Motor neuron (in vitro differentiated cells): ENCODE results near the gene ARID1A. TPM values are rescaled to one million over a fixed set of nuclear protein-coding genes. Genes with fewer than 3 reads are reported as not detected.
A peak's percentile ranks its signal among the peaks of the same experiment; 100 is the strongest.

Source experiments
- ATAC-seq, 8 experiments: fragments of 200-7000 bp; cut with Tn5 transposase; replicated peaks in 6 of 8; 2 replicates each; pipeline ENCODE4 v1.8.0; 2021; ENCODE audit warnings: mild to moderate bottlenecking in 8 of 8, moderate library complexity in 8 of 8
- H3K27ac ChIP-seq, 2 donors: fragments of 250-450 bp; sonication (Bioruptor Pico); 2 replicates each; pipeline ENCODE4 v1.9.0; 2021; ENCODE audit warnings: antibody characterized with exemption in 2 of 2, mild to moderate bottlenecking in 2 of 2, moderate library complexity in 1 of 2
- H3K4me1 ChIP-seq, 2 donors: fragments of 250-450 bp; sonication (Bioruptor Pico); replicated peaks in 1 of 2; 2 replicates each; pipeline ENCODE4 v1.6.1; 2021; ENCODE audit warnings: antibody characterized with exemption in 2 of 2, mild to moderate bottlenecking in 2 of 2, moderate library complexity in 1 of 2
- H3K4me3 ChIP-seq, 5 donors: fragments of 250-450 bp; sonication (Bioruptor Pico); 2 replicates each; pipeline ENCODE4 v1.9.0; 2021; ENCODE audit warnings: antibody characterized with exemption in 5 of 5, mild to moderate bottlenecking in 5 of 5, moderate library complexity in 4 of 5
- WGBS, 10 experiments: fragments of 450-650 bp; shearing (Covaris generic); methylation state at CpG; one replicate each; pipeline ENCODE4 v1.0.0; 2022; 5-methylcytosine and 5-hydroxymethylcytosine counted together
- in situ Hi-C, 9 experiments: fragments of 400-800 bp; cut with MboI; loops; one replicate each; pipeline ENCODE4 v1.15.0; 2021; ENCODE audit warnings: low sequenced_read_pairs in 9 of 9, low pct_unique_long_range_greater_than_20kb in 2 of 9; ENCODE audit not compliant: unreplicated experiment in 9 of 9
- total RNA-seq, 8 experiments: library from RNA; unstranded; fragments of 300-600 nt; gene quantifications; 2 replicates each; pipeline versions ENCODE4 v1.2.3 to v1.2.4, GENCODE V29; 2022

Gene ARID1A
- total RNA-seq, 8 experiments from 2014 or later: 10.0 to 80.0 (median 56.3) TPM

GRCh38 chr1:26740023-26740634, 44.3 kb downstream of the ARID1A start:
- ATAC-seq: no peak

GRCh38 chr1:26740952-26741351, 45.1 kb downstream of the ARID1A start:
- WGBS, 10 experiments: 60 to 98% (median 93%) methylated on average over 3 to 5 of the region's 5 CpGs
- in situ Hi-C loops: no loop called here
- H3K27ac ChIP-seq: no peak overlapping the region
- H3K4me3 ChIP-seq: no peak overlapping the region
- no peak for ATAC-seq
- H3K4me1 ChIP-seq: no peaks in the 10 kb centered on the region

More at GRCh38 chr1:26740023-26740634, 44.3 kb downstream of the ARID1A start:
- in situ Hi-C loops: no loop called here
- no peak overlapping the region for H3K4me3 ChIP-seq
- WGBS, 10 experiments: 20 to 100% (median 86%) methylated on average over 1 to 3 of the region's 3 CpGs; no CpG with 5 or more reads in 1 of the 10 experiments
- H3K27ac ChIP-seq: no peak overlapping the region
- H3K4me1 ChIP-seq: no peaks in the 10 kb centered on the region

- Histone ChIP-seq H3K4me1 (no peaks in the 10 kb centered on the region), H3K4me3 (no peak overlapping the region), H3K27ac (no peak overlapping the region)
- ATAC-seq: no peak
- 87 to 100% (median 97%) methylated on average over 1 to 8 of the region's 8 CpGs; no CpG with 5 or more reads in 1 of the 10 experiments for WGBS, 10 experiments
- in situ Hi-C loops: no loop called here
Observed at GRCh38 chr1:26743426-26744059, 47.7 kb downstream of the ARID1A start.

GRCh38 chr1:26744075-26744959, 48.5 kb downstream of the ARID1A start:
- no peak overlapping the region for H3K27ac ChIP-seq
- H3K4me1 ChIP-seq: no peaks in the 10 kb centered on the region
- H3K4me3 ChIP-seq: no peak overlapping the region
- WGBS, 10 experiments: 0 to 100% (median 81%) methylated on average over 1 to 8 of the region's 8 CpGs
- in situ Hi-C loops: no loop called here
- ATAC-seq: peak; percentile 50 to 98 (median 98)

GRCh38 chr1:26745191-26745590, 49.4 kb downstream of the ARID1A start:
- 49 to 100% (median 92%) methylated on average over 1 to 5 of the region's 5 CpGs; no CpG with 5 or more reads in 1 of the 10 experiments for WGBS, 10 experiments
- ATAC-seq: no peak
- Histone ChIP-seq H3K4me1 (no peaks in the 10 kb centered on the region), H3K27ac (no peak overlapping the region), H3K4me3 (no peak overlapping the region)
- in situ Hi-C loops: no loop called here

GRCh38 chr1:26747048-26747447, 51.2 kb downstream of the ARID1A start:
- Histone ChIP-seq H3K4me3 (no peak overlapping the region), H3K27ac (no peak overlapping the region), H3K4me1 (no peaks in the 10 kb centered on the region)
- WGBS, 10 experiments: 85 to 100% (median 96%) methylated on average over 1 to 5 of the region's 5 CpGs
- in situ Hi-C loops: no loop called here
- no peak for ATAC-seq

GRCh38 chr1:26748351-26748750, 52.5 kb downstream of the ARID1A start:
- 89 to 100% (median 100%) methylated on average over 1 of the region's 1 CpG; no CpG with 5 or more reads in 7 of the 10 experiments for WGBS, 10 experiments
- Histone ChIP-seq H3K4me3 (no peak overlapping the region), H3K27ac (no peak overlapping the region), H3K4me1 (no peaks in the 10 kb centered on the region)
- in situ Hi-C loops: no loop called here
- no peak for ATAC-seq

GRCh38 chr1:26749458-26749857, 53.6 kb downstream of the ARID1A start:
- Histone ChIP-seq H3K27ac (no peak overlapping the region), H3K4me1 (no peaks in the 10 kb centered on the region), H3K4me3 (no peak overlapping the region)
- WGBS, 10 experiments: 17 to 100% (median 91%) methylated on average over 2 to 5 of the region's 5 CpGs; no CpG with 5 or more reads in 3 of the 10 experiments
- no peak for ATAC-seq
- in situ Hi-C loops: no loop called here

GRCh38 chr1:26750428-26750827, 54.6 kb downstream of the ARID1A start:
- WGBS, 10 experiments: 67 to 100% (median 100%) methylated on average over 1 of the region's 1 CpG; no CpG with 5 or more reads in 6 of the 10 experiments
- peak in 3 of 8 experiments; percentile 17 to 61 (median 55) for ATAC-seq
- in situ Hi-C loops: no loop called here
- Histone ChIP-seq H3K4me1 (no peaks in the 10 kb centered on the region), H3K4me3 (no peak overlapping the region), H3K27ac (no peak overlapping the region)

GRCh38 chr1:26752519-26752918, 56.7 kb downstream of the ARID1A start:
- in situ Hi-C loops: no loop called here
- WGBS, 10 experiments: 75 to 100% (median 100%) methylated on average over 1 to 4 of the region's 4 CpGs; no CpG with 5 or more reads in 3 of the 10 experiments
- Histone ChIP-seq H3K4me3 (no peak overlapping the region), H3K27ac (no peak overlapping the region), H3K4me1 (no peaks in the 10 kb centered on the region)
- ATAC-seq: peak in 1 of 8 experiments; percentile 22

- peak in 1 of 8 experiments; percentile 28 for ATAC-seq
- in situ Hi-C loops: no loop called here
- no peak overlapping the region for H3K27ac ChIP-seq
- no peak overlapping the region for H3K4me3 ChIP-seq
- WGBS, 10 experiments: 71 to 100% (median 93%) methylated on average over 2 to 4 of the region's 5 CpGs; no CpG with 5 or more reads in 4 of the 10 experiments
- no peaks in the 10 kb centered on the region for H3K4me1 ChIP-seq
Observed at GRCh38 chr1:26754086-26754874, 58.5 kb downstream of the ARID1A start.

GRCh38 chr1:26758358-26758757, 62.5 kb downstream of the ARID1A start:
- Histone ChIP-seq H3K27ac (no peak overlapping the region), H3K4me3 (no peak overlapping the region), H3K4me1 (no peaks in the 10 kb centered on the region)
- in situ Hi-C loops: no loop called here
- ATAC-seq: no peak
- 90 to 100% (median 100%) methylated on average over 2 to 3 of the region's 3 CpGs; no CpG with 5 or more reads in 6 of the 10 experiments for WGBS, 10 experiments
